ENCODE results near the gene L3MBTL3.
"Not testable (repeated sequence)": the region's sequence is repeated elsewhere in the genome, so short reads cannot be mapped to it uniquely, and the experiment has no call there.

The L3MBTL3 gene

GRCh38 chr6:130075879-130076460, 57.6 kb downstream of the L3MBTL3 start:
- TF ChIP-seq POLR2A (IDR thresholded peaks at IDR 0.05; ENCODE audit: low read depth, low read length), result no peak
- FAIRE-seq (no peak), DNase-seq (ENCODE audit: insufficient read length, low spot score) (no peak)

GRCh38 chr6:130076512-130076911, 58.1 kb downstream of the L3MBTL3 start:
- FAIRE-seq (no peak), DNase-seq (ENCODE audit: insufficient read length, low spot score) (no peak)
- TF ChIP-seq POLR2A (IDR thresholded peaks at IDR 0.05; ENCODE audit: low read depth, low read length), result no peak

GRCh38 chr6:130090796-130091195, 72.4 kb downstream of the L3MBTL3 start:
- TF ChIP-seq POLR2A (IDR thresholded peaks at IDR 0.05; ENCODE audit: low read depth, low read length), result no peak
- DNase-seq (ENCODE audit: insufficient read length, low spot score), result no peak
- no peak for FAIRE-seq

- TF ChIP-seq POLR2A (IDR thresholded peaks at IDR 0.05; ENCODE audit: low read depth, low read length), result no peak
- no peak for FAIRE-seq
These were observed 75.2 kb downstream of the L3MBTL3 start for GRCh38 chr6:130093546-130093945.

GRCh38 chr6:130098317-130098716, 79.9 kb downstream of the L3MBTL3 start:
- DNase-seq (ENCODE audit: insufficient read length, low spot score), result no peak
- no peak for FAIRE-seq
- no peak for TF ChIP-seq POLR2A (IDR thresholded peaks at IDR 0.05; ENCODE audit: low read depth, low read length)

More at GRCh38 chr6:130093546-130093945, 75.2 kb downstream of the L3MBTL3 start:
- DNase-seq (ENCODE audit: insufficient read length, low spot score), result no peak

- no peak for TF ChIP-seq POLR2A (IDR thresholded peaks at IDR 0.05; ENCODE audit: low read depth, low read length)
- FAIRE-seq (no peak), DNase-seq (ENCODE audit: insufficient read length, low spot score) (no peak)
These were observed 80.7 kb downstream of the L3MBTL3 start for GRCh38 chr6:130099119-130099518.

GRCh38 chr6:130105996-130106704, 87.8 kb downstream of the L3MBTL3 start:
- no peak for TF ChIP-seq POLR2A (IDR thresholded peaks at IDR 0.05; ENCODE audit: low read depth, low read length)
- no peak for FAIRE-seq
- no peak for DNase-seq (ENCODE audit: insufficient read length, low spot score)

- DNase-seq (ENCODE audit: insufficient read length, low spot score), result no peak
- TF ChIP-seq POLR2A (IDR thresholded peaks at IDR 0.05; ENCODE audit: low read depth, low read length), result no peak
- no peak for FAIRE-seq
These were observed 89.3 kb downstream of the L3MBTL3 start for GRCh38 chr6:130107710-130108109.

GRCh38 chr6:130111031-130111430, 92.7 kb downstream of the L3MBTL3 start:
- no peak for FAIRE-seq

GRCh38 chr6:130113201-130113710, 94.9 kb downstream of the L3MBTL3 start:
- DNase-seq (ENCODE audit: insufficient read length, low spot score), result no peak
- FAIRE-seq, result no peak
- TF ChIP-seq POLR2A (IDR thresholded peaks at IDR 0.05; ENCODE audit: low read depth, low read length), result no peak

More at GRCh38 chr6:130111031-130111430, 92.7 kb downstream of the L3MBTL3 start:
- no peak for DNase-seq (ENCODE audit: insufficient read length, low spot score)
- TF ChIP-seq POLR2A (IDR thresholded peaks at IDR 0.05; ENCODE audit: low read depth, low read length), result no peak

- FAIRE-seq (no peak), DNase-seq (ENCODE audit: insufficient read length, low spot score) (no peak)
- TF ChIP-seq POLR2A (IDR thresholded peaks at IDR 0.05; ENCODE audit: low read depth, low read length), result no peak
These were observed 96.7 kb downstream of the L3MBTL3 start for GRCh38 chr6:130115036-130115435.

- TF ChIP-seq POLR2A (IDR thresholded peaks at IDR 0.05; ENCODE audit: low read depth, low read length), result no peak
- FAIRE-seq (no peak), DNase-seq (ENCODE audit: insufficient read length, low spot score) (no peak)
These were observed 97.9 kb downstream of the L3MBTL3 start for GRCh38 chr6:130116273-130116672.

- not testable (repeated sequence) for FAIRE-seq; DNase-seq (ENCODE audit: insufficient read length, low spot score)
These were observed 98.9 kb downstream of the L3MBTL3 start for GRCh38 chr6:130117187-130117701.

GRCh38 chr6:130118236-130118635, 99.9 kb downstream of the L3MBTL3 start:
- no peak for DNase-seq (ENCODE audit: insufficient read length, low spot score)
- no peak for TF ChIP-seq POLR2A (IDR thresholded peaks at IDR 0.05; ENCODE audit: low read depth, low read length)
- no peak for FAIRE-seq

GRCh38 chr6:130119211-130119610, 100.8 kb downstream of the L3MBTL3 start:
- no peak for DNase-seq (ENCODE audit: insufficient read length, low spot score)
- no peak for TF ChIP-seq POLR2A (IDR thresholded peaks at IDR 0.05; ENCODE audit: low read depth, low read length)
- FAIRE-seq, result no peak

All from H54 (cell line).